Loucy (cell line): ENCODE data around the gene SAP30BP.

Source experiments
- H2AFZ ChIP-seq: fragments of 200-600 bp; sonication (generic); 2 replicates; pipeline ENCODE4 v1.6.0; 2016; ENCODE audit warnings: antibody characterized with exemption, mild to moderate bottlenecking, low read length, moderate library complexity
- H3F3A ChIP-seq: fragments of 200-600 bp; 2 replicates; pipeline ENCODE4 v1.6.0; 2016; ENCODE audit warnings: antibody characterized with exemption, low read depth, mild to moderate bottlenecking
- H3K27me3 ChIP-seq: fragments of 200-600 bp; sonication (generic); 2 replicates; pipeline ENCODE4 v1.6.1; 2014; ENCODE audit warnings: low read length, mild to moderate bottlenecking; ENCODE audit not compliant: insufficient read depth, poor library complexity, severe bottlenecking
- H3K36me3 ChIP-seq: fragments of 200-600 bp; sonication (generic); 2 replicates; pipeline ENCODE4 v1.6.1; 2016; ENCODE audit warnings: low read length; ENCODE audit not compliant: insufficient read depth
- H3K4me1 ChIP-seq: fragments of 200-600 bp; sonication (generic); 2 replicates; pipeline ENCODE4 v1.5.1; 2014; ENCODE audit warnings: low read length, mild to moderate bottlenecking; ENCODE audit not compliant: insufficient read depth, poor library complexity, severe bottlenecking
- H3K4me2 ChIP-seq: fragments of 200-600 bp; sonication (generic); 2 replicates; pipeline ENCODE4 v1.6.0; 2014; ENCODE audit warnings: antibody characterized with exemption, low read length, low read depth, mild to moderate bottlenecking; ENCODE audit not compliant: poor library complexity, severe bottlenecking
- H3K4me3 ChIP-seq: fragments of 200-600 bp; sonication (generic); 2 replicates; pipeline ENCODE4 v1.5.1; 2014; ENCODE audit warnings: low read length, mild to moderate bottlenecking, mixed read lengths; ENCODE audit not compliant: poor library complexity, severe bottlenecking
- H3K79me2 ChIP-seq: fragments of 200-600 bp; sonication (generic); 2 replicates; pipeline ENCODE4 v1.6.1; 2014; ENCODE audit warnings: low read length; ENCODE audit not compliant: insufficient read depth
- H3K9ac ChIP-seq: fragments of 200-600 bp; sonication (generic); 2 replicates; pipeline ENCODE4 v1.6.0; 2014; ENCODE audit warnings: mild to moderate bottlenecking, low read depth, low read length, moderate library complexity; ENCODE audit not compliant: poor library complexity, severe bottlenecking
- H3K9me2 ChIP-seq: fragments of 200-600 bp; sonication (generic); replicated peaks from 2 replicates; pipeline ENCODE4 v1.6.1; 2016; ENCODE audit warnings: low read depth, low read length, mixed read lengths
- H3K9me3 ChIP-seq: fragments of 200-600 bp; sonication (generic); 2 replicates; pipeline ENCODE4 v1.6.1; 2014; ENCODE audit warnings: mild to moderate bottlenecking, antibody characterized with exemption, low read length, low read depth; ENCODE audit not compliant: insufficient read depth
- H4K20me1 ChIP-seq: fragments of 200-600 bp; sonication (generic); 2 replicates; pipeline ENCODE4 v1.6.0; 2014; ENCODE audit warnings: antibody characterized with exemption, low read length, mild to moderate bottlenecking; ENCODE audit not compliant: insufficient read depth, poor library complexity, severe bottlenecking
- CTCF ChIP-seq: fragments of 200-600 bp; sonication (generic); conservative IDR thresholded peaks from 2 replicates; pipeline ENCODE4 v1.5.1; 2014; ENCODE audit warnings: mild to moderate bottlenecking, antibody characterized with exemption, low read length
- EZH2phosphoT487 ChIP-seq: fragments of 200-600 bp; IDR thresholded peaks from 2 replicates; pipeline ENCODE4 v1.6.1; 2018; ENCODE audit warnings: antibody characterized with exemption, mild to moderate bottlenecking, moderate library complexity, borderline replicate concordance

SAP30BP gene

GRCh38 chr17:75652341-75652740, 14.8 kb upstream of the SAP30BP start:
- TF ChIP-seq EZH2phosphoT487 (no peak), CTCF (no peak)
- H3K9me3 ChIP-seq, result no peaks in the 10 kb centered on the region
- no peaks in the 10 kb centered on the region for H3F3A ChIP-seq
- H3K79me2 ChIP-seq, result no peaks in the 10 kb centered on the region
- H3K4me2 ChIP-seq, result no peak overlapping the region
- peaks cover 9% of the 10 kb centered on the region for H3K4me1 ChIP-seq
- H3K9ac ChIP-seq, result no peak overlapping the region
- no peaks in the 10 kb centered on the region for H3K27me3 ChIP-seq
- no peaks in the 10 kb centered on the region for H4K20me1 ChIP-seq
- H3K4me3 ChIP-seq, result no peak overlapping the region
- peaks cover 4% of the 10 kb centered on the region; the same call in 1 of the 2 replicates for H3K36me3 ChIP-seq
- H2AFZ ChIP-seq, result no peak overlapping the region
- H3K9me2 ChIP-seq, result no peaks in the 10 kb centered on the region

- no peaks in the 10 kb centered on the region for H3K79me2 ChIP-seq
- no peak overlapping the region for H3K4me2 ChIP-seq
- no peaks in the 10 kb centered on the region for H4K20me1 ChIP-seq
- H3K4me3 ChIP-seq, result no peak overlapping the region
- no peak for TF ChIP-seq EZH2phosphoT487
- peak; percentile 91 for TF ChIP-seq CTCF
- peaks cover 9% of the 10 kb centered on the region for H3K4me1 ChIP-seq
- no peaks in the 10 kb centered on the region for H3F3A ChIP-seq
- H3K36me3 ChIP-seq, result peaks cover 4% of the 10 kb centered on the region; the same call in 1 of the 2 replicates
- H3K9me2 ChIP-seq, result no peaks in the 10 kb centered on the region
- no peak overlapping the region for H3K9ac ChIP-seq
- no peak overlapping the region for H2AFZ ChIP-seq
- no peaks in the 10 kb centered on the region for H3K9me3 ChIP-seq
- H3K27me3 ChIP-seq, result no peaks in the 10 kb centered on the region
Measured at GRCh38 chr17:75652934-75653549, 14.1 kb upstream of the SAP30BP start.

- 0 out of 2 replicates have a peak, but pooled peaks have one; percentile 10 for TF ChIP-seq CTCF
- no peak for TF ChIP-seq EZH2phosphoT487
- H3K36me3 ChIP-seq, result peaks cover 4% of the 10 kb centered on the region; the same call in 1 of the 2 replicates
- peaks cover 9% of the 10 kb centered on the region for H3K4me1 ChIP-seq
- no peak overlapping the region for H3K9ac ChIP-seq
- no peak overlapping the region for H3K4me2 ChIP-seq
- no peaks in the 10 kb centered on the region for H3K9me3 ChIP-seq
- no peaks in the 10 kb centered on the region for H3F3A ChIP-seq
- no peaks in the 10 kb centered on the region for H3K9me2 ChIP-seq
- no peak overlapping the region for H2AFZ ChIP-seq
- H4K20me1 ChIP-seq, result no peaks in the 10 kb centered on the region
- no peaks in the 10 kb centered on the region for H3K79me2 ChIP-seq
- H3K4me3 ChIP-seq, result no peak overlapping the region
- H3K27me3 ChIP-seq, result no peaks in the 10 kb centered on the region
Measured at GRCh38 chr17:75654176-75654575, 13.0 kb upstream of the SAP30BP start.
